ENCODE results near the gene PDZD4.

Gene PDZD4

GRCh38 chrX:153802513-153803045 is 27.8 kb downstream of the PDZD4 start:
- Histone ChIP-seq H3K27me3 (ENCODE audit: insufficient read depth, low read length) (no peaks in the 10 kb centered on the region), H2AFZ (ENCODE audit: low read length) (no peak overlapping the region), H3K4me2 (ENCODE audit: low read length) (no peak overlapping the region), H3K4me1 (ENCODE audit: insufficient read depth, low read length, severe bottlenecking) (no peaks in the 10 kb centered on the region), H3K36me3 (ENCODE audit: insufficient read depth, low read length) (peaks cover 18% of the 10 kb centered on the region), H3K9me3 (ENCODE audit: low read length) (no peaks in the 10 kb centered on the region), H4K20me1 (ENCODE audit: insufficient read depth, low read length) (no peaks in the 10 kb centered on the region), H3K79me2 (ENCODE audit: insufficient read depth, low read length) (no peaks in the 10 kb centered on the region), H3K9ac (ENCODE audit: low read length) (no peak overlapping the region), H3F3A (ENCODE audit: insufficient read depth, low read length) (no peaks in the 10 kb centered on the region), H3K27ac (ENCODE audit: low read depth, low read length, poor library complexity, severe bottlenecking) (no peak overlapping the region), H3K4me3 (ENCODE audit: low read depth, low read length, poor library complexity, severe bottlenecking) (no peak overlapping the region), H3K9me2 (ENCODE audit: low read depth, low read length) (no peaks in the 10 kb centered on the region)
- TF ChIP-seq EZH2 (IDR thresholded peaks at IDR 0.05; ENCODE audit: borderline replicate concordance, low read length), result no peak
- no peak for TF ChIP-seq CTCF (IDR thresholded peaks at IDR 0.05; ENCODE audit: low read length)

GRCh38 chrX:153801669-153802068 is 28.7 kb downstream of the PDZD4 start:
- Histone ChIP-seq H3K4me1 (ENCODE audit: insufficient read depth, low read length, severe bottlenecking) (no peaks in the 10 kb centered on the region), H2AFZ (ENCODE audit: low read length) (no peak overlapping the region), H3K9me2 (ENCODE audit: low read depth, low read length) (no peaks in the 10 kb centered on the region), H3K36me3 (ENCODE audit: insufficient read depth, low read length) (peaks cover 27% of the 10 kb centered on the region), H3F3A (ENCODE audit: insufficient read depth, low read length) (no peaks in the 10 kb centered on the region), H3K9me3 (ENCODE audit: low read length) (no peaks in the 10 kb centered on the region), H3K4me2 (ENCODE audit: low read length) (no peak overlapping the region), H3K9ac (ENCODE audit: low read length) (no peak overlapping the region), H3K4me3 (ENCODE audit: low read depth, low read length, poor library complexity, severe bottlenecking) (no peak overlapping the region), H3K79me2 (ENCODE audit: insufficient read depth, low read length) (no peaks in the 10 kb centered on the region), H4K20me1 (ENCODE audit: insufficient read depth, low read length) (no peaks in the 10 kb centered on the region), H3K27ac (ENCODE audit: low read depth, low read length, poor library complexity, severe bottlenecking) (no peak overlapping the region), H3K27me3 (ENCODE audit: insufficient read depth, low read length) (no peaks in the 10 kb centered on the region)
- TF ChIP-seq EZH2 (IDR thresholded peaks at IDR 0.05; ENCODE audit: borderline replicate concordance, low read length), result no peak
- TF ChIP-seq CTCF (IDR thresholded peaks at IDR 0.05; ENCODE audit: low read length), result no peak

GRCh38 chrX:153800746-153801145 is 29.6 kb downstream of the PDZD4 start:
- Histone ChIP-seq H2AFZ (ENCODE audit: low read length) (no peak overlapping the region), H3K36me3 (ENCODE audit: insufficient read depth, low read length) (peaks cover 36% of the 10 kb centered on the region), H3K4me2 (ENCODE audit: low read length) (no peak overlapping the region), H3K79me2 (ENCODE audit: insufficient read depth, low read length) (no peaks in the 10 kb centered on the region), H3K9me2 (ENCODE audit: low read depth, low read length) (no peaks in the 10 kb centered on the region), H3K27me3 (ENCODE audit: insufficient read depth, low read length) (no peaks in the 10 kb centered on the region), H3K4me3 (ENCODE audit: low read depth, low read length, poor library complexity, severe bottlenecking) (no peak overlapping the region), H3K9me3 (ENCODE audit: low read length) (no peaks in the 10 kb centered on the region), H4K20me1 (ENCODE audit: insufficient read depth, low read length) (no peaks in the 10 kb centered on the region), H3K27ac (ENCODE audit: low read depth, low read length, poor library complexity, severe bottlenecking) (no peak overlapping the region), H3K4me1 (ENCODE audit: insufficient read depth, low read length, severe bottlenecking) (peaks cover 5% of the 10 kb centered on the region), H3K9ac (ENCODE audit: low read length) (no peak overlapping the region), H3F3A (ENCODE audit: insufficient read depth, low read length) (no peaks in the 10 kb centered on the region)
- TF ChIP-seq CTCF (IDR thresholded peaks at IDR 0.05; ENCODE audit: low read length), result no peak
- no peak for TF ChIP-seq EZH2 (IDR thresholded peaks at IDR 0.05; ENCODE audit: borderline replicate concordance, low read length)
